HG02571 (cell line): ENCODE results near the gene CFI.
A peak's percentile ranks its signal among the peaks of the same experiment; 100 is the strongest.

Source experiments
- ATAC-seq: cut with Tn5 transposase; IDR thresholded peaks from one replicate; pipeline ENCODE4 v1.9.1; 2021; ENCODE audit warnings: mild to moderate bottlenecking, moderate library complexity; ENCODE audit not compliant: unreplicated experiment

CFI gene

DNA sequence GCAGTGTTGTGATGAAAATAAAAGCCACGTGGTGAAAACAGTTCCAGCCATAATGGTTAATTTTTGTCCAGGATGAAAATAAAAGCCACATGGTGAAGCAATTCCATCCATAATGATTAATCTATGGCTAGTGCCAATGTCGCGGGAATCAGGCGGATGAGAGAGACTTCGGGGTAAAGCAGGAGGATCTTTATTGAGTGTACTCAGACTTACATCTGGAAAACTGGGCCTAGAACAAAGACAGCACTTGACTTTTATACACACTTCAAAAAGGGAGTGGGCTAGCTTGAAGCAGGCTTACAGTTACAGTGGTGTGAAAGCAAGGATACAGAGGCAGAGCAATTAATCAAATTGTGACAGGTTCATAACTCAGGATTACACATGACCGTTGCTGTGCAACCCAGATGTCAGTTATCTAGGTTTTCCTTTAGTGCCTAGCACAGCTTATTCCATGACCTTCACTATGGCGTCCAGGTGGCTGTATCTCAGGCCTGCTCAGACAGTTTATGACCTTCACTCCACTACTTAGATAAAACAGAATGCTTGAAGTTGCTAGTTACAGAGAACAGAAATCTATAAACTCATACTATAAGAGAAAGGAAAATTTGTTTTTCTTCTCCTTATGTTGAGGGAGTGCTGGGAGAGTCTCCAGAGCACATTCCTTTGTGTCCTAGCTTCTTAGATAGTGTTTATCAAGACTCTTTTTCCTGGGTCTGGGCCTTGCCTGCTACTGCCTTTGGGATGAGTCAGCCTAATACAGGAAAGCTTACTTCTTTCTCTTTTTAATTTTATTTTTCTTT lies 66.0 kb downstream of the CFI start:
- ATAC-seq: no peak

DNA sequence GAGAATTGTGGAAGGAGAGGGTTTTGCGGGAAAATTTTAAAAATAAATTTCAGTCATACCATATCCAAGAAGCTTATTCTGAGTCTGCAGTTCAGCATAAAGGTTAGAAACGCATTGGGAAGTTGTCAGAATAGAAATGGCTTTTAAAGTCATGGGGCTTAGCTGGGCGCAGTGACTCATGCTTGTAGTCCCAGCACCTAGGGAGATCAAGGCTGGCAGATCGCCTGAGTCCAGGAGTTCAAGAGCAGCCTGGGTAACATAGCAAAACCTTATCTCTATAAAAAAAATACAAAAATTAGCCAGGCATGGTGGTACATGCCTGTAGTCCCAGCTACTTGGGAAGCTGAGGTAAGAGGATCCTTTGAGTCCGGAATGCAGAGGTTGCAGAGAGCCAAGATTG lies 68.1 kb downstream of the CFI start:
- ATAC-seq: no peak

DNA sequence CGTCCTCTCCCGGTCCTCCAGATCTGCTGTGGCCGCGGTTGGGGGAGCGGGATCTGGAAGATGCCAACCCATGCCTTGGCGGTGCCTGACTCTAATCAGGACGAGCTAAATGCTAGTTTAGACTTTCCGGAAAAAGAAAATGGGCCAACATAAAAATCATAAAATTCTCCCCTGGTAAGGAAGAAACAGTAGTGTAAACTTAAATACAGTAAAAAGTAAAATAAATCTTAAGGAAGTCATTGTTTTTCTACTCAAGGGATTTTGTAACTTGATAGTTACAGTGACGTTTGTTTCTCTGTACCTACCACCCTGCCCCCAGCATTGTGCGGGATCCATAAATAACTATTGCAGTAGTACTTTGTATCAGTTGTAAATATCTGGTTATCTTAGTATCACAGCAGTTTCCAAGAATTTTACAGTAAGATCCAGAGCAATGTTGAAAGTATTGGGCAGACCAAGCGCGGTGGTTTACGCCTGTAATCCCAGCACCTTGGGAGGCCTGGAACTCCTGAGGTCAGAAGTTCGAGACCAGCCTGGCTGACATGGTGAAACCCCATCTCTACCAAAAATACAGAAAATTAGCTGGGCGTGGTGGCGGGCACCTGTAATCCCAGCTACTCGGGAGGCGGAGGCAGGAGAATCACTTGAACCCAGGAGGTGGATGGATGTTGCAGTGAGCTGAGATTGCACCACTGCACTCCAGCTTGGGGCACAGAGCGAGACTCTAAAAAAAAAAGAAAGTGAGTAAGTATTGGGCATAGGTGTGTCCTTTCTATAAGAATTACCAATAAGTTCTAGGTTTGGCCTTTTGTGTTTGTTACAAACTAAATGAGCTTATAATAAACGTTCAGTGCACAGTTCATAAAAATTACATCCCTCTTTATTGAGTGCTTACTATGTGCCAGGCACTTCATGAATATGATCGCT lies 70.9 kb downstream of the CFI start:
- no peak for ATAC-seq

DNA sequence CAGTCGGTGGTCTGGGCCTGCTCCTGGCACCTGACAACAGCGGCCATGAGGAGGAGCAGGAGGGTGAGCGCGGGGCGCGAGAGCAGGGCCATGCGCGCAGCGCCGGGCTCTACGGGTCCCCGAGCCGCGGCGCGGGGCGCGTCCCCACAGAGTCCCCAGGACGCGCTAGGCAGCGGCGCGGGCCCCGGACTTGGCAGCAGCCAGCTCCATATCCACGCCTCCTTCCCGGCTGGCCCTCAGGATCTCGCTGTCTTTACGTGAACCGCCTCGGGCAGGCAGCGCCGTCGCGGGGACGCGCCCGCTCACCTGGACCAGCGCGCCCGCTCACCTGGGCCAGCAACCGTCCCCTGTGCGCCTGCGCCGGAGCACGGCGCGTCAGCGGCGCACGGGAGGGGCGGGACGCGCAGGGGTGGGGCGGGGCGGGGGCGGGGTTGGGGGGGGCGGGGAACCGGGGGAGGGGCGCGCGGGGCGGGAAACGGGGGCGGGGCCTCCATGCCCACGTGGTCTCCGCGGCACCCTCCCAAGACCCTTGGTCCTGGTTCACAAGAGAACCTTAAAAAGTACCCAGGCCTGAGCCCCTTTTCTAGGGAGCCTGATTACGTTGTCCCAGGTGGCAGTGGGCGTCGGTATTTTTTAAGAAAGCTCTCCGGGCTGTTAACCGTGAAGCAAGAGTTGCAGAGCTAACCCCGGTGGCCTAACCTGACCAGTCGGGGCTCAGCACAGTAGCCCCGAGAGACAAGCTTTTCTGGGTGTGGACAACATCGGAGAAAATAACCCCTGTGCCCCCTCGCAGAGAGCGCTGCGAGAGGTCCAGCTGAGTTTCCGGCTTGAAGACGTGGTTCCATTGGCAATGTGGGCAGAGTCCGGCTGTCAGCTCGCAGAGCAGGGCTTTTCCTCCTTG lies 71.8 kb downstream of the CFI start, which contains the start of gene PLA2G12A:
Gene PLA2G12A (minus strand): TSS at position 353 of the 901 bp plus-strand sequence. CDS start 261 bp downstream, at position 92.
- peak; percentile 84 for ATAC-seq

DNA sequence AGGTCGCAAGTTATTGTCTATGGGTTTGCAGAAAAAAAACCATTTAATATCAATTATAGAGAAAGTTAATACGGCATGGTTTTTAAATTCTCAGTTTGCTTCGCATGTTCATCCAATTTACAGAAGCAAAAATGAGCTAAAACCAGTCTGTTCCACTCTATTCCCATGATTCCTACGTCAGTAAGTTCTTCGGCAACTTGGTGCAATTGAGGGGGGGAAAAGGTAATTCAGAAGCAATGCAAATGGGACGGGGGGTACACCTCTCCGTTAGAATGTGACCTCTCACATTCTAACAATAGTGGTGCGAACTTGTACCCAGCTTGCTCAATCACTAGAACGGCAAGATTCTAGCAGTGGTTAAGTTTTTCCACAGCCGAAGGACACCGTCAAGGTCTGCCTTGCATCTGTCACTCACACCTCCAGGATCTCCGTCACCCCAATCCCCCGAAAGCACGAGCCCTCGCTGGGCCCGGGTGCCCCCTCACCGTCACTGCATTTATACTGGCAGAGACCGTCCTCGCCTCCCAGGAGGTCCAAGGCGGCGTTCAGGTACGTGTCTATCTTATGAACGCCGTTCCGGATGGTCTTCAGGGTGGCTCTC lies 72.6 kb downstream of the CFI start:
- no peak for ATAC-seq

DNA sequence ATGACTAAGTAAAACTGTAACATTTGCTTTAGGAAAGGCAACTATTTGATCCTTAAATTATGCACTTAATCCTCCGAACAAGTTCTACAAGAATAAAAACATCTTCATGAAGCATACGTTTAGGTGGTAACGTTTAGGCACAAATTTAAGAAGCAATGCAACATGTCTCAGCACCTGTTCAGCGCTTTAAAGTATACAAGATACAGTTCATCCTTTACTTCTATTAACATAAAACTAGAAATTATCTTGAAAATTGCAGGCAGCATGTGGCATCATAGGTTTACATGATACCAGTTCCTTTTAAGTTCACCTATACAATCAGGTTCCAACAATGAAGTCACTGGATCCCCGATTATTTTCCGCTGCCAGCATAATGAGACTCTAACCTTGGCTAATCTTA lies 73.4 kb downstream of the CFI start:
- no peak for ATAC-seq

DNA sequence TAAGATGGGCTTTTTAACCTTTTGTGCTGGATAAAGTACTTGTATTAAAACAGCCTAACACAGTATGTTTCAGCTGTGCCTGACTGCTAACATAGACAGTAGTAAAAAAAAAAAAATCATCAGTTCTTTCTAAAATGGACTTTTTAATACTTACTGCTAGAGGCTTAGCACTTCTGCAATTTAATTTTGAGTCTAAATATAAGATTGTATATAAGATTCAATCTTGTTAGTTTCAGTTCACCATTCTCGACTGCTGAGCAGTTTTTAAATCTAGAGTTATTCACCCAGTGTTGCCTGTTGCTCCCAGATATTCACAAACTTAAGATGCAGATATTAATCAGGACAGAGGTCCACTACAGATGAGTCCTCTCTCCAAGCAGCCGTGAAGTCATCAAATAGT lies 78.7 kb downstream of the CFI start:
- no peak for ATAC-seq

DNA sequence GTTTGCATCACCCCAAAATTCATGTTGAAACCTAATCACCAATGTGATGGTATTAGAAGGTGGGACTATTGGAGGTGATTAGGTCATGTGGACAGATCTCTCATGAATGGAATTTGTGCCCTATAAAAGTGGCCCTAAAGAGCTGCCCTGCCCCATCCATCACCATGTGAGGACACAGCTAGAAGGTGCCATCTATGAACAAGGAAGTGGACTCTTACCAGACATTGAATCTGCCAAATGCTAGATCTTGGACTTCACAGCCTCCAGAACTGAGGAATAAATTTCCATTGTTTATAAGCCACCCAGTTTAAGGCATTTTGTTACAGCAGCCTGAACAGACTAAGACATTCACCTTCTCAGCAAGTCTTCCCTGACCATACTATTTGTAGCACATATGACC lies 79.4 kb downstream of the CFI start:
- ATAC-seq: no peak

DNA sequence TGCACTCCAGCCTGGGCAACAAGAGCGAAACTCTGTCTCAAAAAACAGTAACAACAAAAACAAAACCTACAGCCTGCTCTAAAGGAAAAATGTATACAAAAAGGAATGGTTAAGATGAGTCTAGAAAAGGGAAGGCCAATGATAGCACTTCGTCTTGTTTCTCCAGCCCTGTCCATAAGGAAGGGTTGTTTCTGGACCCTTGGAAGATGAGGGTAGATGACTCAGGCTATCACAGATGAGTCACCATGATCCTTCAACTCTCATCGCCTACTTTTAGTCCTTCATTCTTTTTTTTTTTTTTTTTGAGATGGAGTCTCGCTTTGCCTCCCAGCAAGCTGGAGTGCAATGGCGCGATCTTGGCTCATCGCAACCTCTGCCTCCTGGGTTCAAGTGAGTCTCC lies 80.8 kb downstream of the CFI start:
- ATAC-seq: no peak

DNA sequence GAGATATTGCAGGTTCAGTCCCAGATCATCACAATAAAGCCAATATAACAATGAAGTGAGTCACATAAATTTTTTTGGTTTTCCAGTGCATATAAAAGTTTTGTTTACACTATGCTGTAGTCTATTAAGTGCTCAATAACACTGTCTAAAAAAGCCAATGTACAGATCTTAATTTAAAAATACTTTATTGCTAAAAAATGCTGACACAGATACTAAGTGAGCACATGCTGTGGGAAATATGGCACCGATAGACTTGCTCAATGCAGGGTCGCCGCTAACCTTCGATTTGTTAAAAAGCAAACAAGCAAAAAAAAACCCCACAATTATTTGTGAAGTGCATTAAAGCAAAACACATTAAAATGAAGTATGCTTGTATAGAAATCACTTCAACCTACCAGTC lies 82.2 kb downstream of the CFI start:
- no peak for ATAC-seq

DNA sequence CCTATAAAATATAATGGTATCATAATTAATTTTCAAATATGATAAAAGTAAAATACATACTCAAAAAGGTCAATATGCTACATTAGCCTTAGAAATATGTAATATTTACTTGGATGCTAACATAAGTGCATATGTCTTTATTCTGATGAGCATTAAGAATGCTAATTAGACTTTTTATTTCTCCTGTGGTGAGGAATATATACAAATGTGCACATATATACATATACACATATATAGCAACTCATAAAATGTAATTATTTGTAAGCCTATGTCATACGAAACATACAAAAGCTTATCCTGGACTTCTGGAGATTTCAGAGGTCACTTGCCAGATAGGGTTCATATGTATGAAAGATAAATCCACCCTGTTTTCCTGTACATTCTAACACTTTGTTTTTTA lies 83.0 kb downstream of the CFI start:
- no peak for ATAC-seq

DNA sequence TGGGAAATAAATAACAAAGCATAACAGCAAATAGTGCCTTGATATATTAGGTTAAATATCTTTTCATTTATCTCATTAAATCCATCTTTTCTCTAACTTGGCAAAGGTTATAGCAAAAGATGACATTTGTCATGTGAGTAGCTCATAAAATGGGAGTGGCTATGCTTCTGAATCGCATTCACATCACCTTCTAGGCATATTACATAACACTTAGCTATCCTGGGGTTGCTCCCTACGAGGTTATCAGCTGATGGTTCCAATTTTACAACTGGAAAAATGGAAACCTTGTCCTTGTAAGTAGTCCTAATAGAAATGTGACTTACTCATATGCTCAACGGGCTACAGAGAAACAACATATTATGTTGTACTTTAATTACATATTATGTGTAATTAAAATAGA lies 88.3 kb downstream of the CFI start:
- ATAC-seq: no peak

DNA sequence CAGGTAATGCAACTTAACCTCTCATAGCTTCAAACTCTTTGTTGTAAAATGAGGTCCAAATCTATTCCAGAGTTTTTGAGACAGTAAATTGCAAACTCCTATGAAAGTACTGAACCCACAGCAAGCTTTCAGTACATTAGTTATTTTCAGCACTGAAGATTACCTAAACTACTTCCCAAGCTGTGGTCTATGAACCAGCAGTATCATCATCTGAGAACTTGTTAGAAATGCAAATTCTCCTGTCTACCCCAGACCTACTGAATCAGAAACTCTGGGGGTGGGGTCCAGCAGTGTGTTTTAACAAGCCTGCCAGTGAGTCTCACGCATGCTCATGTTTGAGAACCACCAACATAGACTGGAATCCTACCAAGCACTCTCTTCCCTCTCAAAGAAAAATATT lies 92.8 kb downstream of the CFI start:
- peak; percentile 93 for ATAC-seq

DNA sequence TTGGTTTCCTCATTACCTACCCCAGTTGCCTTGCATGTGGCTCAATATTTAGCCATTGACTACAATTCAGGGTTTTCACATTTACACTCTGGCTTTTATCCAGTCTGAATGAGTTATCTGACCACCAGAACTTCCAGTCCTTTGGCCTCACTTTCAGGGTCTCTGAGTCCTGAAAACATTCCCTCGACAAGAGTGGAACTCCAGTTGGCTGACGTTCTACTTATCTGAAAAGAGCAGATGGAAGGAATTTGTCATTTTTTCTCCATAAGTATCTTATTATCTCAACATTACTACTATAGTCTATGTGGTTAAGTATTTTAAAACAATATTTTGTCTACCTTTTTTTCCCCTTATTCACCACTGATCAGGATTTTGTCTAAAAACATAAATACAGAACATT lies 93.4 kb downstream of the CFI start:
- no peak for ATAC-seq

DNA sequence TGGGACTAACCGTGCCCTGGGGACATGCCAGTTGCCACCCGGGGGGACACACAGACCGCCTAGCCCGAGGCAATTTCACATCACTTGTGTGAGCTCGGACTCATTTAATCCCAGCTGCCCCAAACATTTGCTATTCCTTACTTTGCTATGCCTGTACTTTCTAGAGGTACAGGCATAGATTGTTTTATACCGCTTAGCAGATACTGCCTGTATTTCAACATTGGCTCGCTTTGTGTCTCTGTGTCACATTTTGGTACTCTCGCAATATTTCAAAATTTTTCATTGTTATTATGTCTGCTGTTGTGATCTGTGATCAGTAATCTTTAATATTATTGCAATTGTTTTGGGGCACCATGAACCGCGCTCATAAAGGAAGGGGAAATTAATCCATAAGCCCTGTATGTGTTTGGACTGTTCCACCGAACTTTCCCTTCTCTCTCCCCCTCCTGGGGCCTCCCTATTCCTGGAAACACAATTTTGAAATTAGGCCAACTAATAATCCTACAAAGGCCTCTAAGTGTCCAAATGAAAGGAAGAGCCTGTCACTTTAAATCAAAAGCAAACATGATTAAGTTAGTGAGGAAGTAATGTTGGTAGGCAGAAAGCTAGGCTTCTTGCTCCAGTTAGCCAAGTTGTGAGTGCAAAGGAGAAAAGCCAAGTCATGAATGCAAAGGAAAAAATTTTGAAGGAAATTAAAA lies 98.0 kb downstream of the CFI start:
- no peak for ATAC-seq

DNA sequence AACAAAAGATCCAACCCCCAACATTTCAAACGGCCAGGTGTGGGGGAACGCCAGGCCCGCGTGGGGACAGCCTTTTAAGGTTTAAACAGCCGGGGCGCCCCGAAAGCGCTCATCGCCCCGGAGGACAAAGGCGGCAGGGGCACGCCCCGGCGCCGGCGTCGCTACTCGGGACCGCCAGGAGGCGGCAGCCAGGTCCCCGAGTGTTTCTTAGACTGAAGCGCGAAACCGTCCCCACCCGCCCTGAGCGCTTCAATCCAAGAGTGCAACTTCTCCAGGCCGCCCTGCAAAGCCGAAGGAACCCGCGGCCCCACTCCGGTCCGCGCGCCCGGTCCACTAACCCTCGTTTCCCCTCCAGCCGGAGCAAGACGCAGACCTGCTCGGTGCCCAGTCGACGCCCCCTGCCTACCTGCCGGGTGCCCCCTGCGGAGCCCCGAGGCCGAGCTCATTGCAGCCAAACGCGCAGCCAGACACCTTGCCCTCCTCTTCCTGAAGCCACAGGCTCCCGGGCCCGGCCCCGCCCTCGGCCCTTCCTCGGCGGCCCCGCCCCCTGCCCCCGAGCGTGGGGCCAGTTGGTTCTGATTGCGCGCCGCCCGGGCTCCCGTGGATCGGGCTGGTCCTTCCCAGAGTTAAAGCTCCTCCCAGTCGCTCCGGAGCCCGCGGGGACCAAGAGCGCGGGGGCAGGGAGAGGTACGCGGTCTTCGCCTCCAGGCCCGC lies 98.7 kb downstream of the CFI start, which contains the start of gene CASP6:
Gene CASP6 (minus strand): TSS at position 496 of the 714 bp plus-strand sequence. CDS start 50 bp downstream, at position 446.
- ATAC-seq: peak; percentile 74

DNA sequence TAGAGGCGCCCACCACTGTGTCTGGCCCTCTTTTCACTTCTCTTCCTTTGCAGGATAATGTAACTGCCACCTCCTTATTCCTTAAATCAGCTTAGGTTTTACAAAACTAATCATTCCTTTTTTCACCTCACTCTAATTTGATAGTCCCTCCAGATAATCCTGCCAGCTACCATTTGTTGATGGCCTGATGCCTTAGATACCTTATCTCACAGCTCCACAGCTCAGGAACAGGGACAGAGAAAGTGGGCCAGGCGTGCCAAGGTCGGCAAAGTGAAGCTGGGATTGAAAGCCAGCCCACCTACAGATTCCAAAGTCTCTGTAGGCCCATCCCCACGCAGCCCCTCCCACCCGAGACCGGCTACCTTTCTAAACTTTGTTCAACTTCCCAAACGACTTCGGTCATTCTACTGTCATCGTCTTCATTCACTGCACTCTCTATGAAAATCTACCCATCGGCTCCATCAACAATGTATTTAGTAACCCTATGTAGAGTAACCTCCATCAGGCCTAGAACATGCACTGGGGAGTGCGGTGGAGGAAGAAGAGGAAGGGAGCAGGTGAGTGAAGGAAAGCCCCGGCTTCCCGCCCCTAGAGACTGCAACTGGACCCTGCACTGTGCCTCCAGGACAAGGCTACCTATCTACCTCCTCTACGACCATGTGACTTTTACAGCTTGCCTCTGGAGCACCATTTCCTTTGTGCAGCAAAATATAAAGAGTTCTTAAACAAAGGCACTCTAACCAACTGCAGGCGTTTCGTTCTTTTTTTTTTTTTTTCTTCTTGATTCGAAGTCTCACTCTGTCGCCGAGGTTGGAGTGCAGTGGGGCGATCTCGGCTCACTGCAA lies 100.0 kb downstream of the CFI start:
- ATAC-seq: no peak

DNA sequence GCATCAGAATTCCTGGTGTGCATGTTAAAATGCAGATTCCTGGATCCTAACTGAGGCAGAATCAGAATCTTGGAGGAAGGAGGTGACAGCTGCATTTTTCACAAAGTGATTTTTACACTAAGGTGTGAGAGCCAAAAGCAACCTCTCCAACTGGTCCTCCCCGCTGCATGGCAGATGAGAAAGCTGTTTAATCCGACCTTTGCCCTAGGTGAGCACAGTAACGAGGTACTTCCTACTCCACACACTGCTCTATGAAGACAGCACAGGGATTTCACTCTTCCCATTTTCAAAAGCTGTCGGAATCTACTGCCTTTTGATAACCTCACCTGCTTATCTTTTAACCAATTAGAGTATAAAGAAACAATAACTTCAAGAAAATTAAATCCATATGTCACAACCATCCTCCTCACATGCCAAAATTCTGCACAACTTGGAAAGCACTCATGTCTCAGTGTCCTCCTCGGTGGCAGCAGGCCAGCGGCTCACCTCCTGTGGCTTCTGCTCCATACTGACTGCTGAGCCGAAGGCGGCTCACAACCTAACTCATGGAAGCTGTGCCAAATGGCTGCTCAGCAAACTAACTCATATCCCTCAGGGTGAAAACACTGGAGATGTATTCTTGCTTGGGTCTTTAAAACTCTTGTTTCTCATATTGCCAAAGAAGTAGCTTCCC lies 102.1 kb downstream of the CFI start:
- ATAC-seq: no peak
